Measurements from ENCODE around the gene TMOD3. TPM values are rescaled to one million over a fixed set of nuclear protein-coding genes. Genes with fewer than 3 reads are reported as not detected.

The TMOD3 gene
- total and polyA plus RNA-seq, 2 of the 8 experiments (the other 6 are each of a cell fraction or from before 2014, with no cell fraction given), result 3.9 to 29.0 TPM

- no peak overlapping the region for H3K56ac ChIP-seq (replicated peaks; ENCODE audit: insufficient read length, low read depth, low read length)
- no peaks in the 10 kb centered on the region for H3K79me1 ChIP-seq (ENCODE audit: low read depth, low read length)
- H3K23me2 ChIP-seq (ENCODE audit: low read depth, low read length), result no peaks in the 10 kb centered on the region
- ChIA-PET POLR2A (ENCODE audit: partially characterized antibody) (no interaction called here), CTCF (ENCODE audit: partially characterized antibody) (interaction anchor here (0.9 to 4.2 kb wide), 19 partner anchors 18 to 433 kb away, joined by 3 to 27 read pairs (median 4); no protein-coding TSS in a partner anchor)
- TF ChIP-seq TCF12 (IDR thresholded peaks at IDR 0.05; ENCODE audit: low read depth, low read length), result no peak
- no peak for TF ChIP-seq ATF3 (IDR thresholded peaks at IDR 0.05; ENCODE audit: insufficient read depth, low read depth, low read length)
- TF ChIP-seq TBP (IDR thresholded peaks at IDR 0.05; ENCODE audit: low read depth, low read length), result no peak
- no peak for TF ChIP-seq KDM1A (IDR thresholded peaks at IDR 0.05; ENCODE audit: borderline replicate concordance, low read length)
- TF ChIP-seq CBX5 (IDR thresholded peaks at IDR 0.05; ENCODE audit: low read depth, low read length), result no peak
- no peak for TF ChIP-seq RBBP5 (IDR thresholded peaks at IDR 0.05; ENCODE audit: borderline replicate concordance, low read depth, low read length)
- TF ChIP-seq BRCA1 (IDR thresholded peaks at IDR 0.05; ENCODE audit: low read depth, low read length), result no peak
- TF ChIP-seq SP1 (IDR thresholded peaks at IDR 0.05; ENCODE audit: low read depth, low read length), result no peak
- no peak for TF ChIP-seq SIX5 (IDR thresholded peaks at IDR 0.05; ENCODE audit: low read depth, low read length)
- TF ChIP-seq RAD21 (IDR thresholded peaks at IDR 0.05 in 1 of 2, conservative IDR thresholded peaks at IDR 0.05 in 1 of 2; ENCODE audit: low read depth in 2 of 2, low read length in 2 of 2), result no peak
- TF ChIP-seq POU5F1 (IDR thresholded peaks at IDR 0.05; ENCODE audit: low read depth, low read length), result no peak
- H4K91ac ChIP-seq (replicated peaks; ENCODE audit: insufficient read length, low read length), result no peak overlapping the region
- H3K18ac ChIP-seq (ENCODE audit: extremely low read depth, low read length), result no peak overlapping the region
- no peaks in the 10 kb centered on the region for H3K79me2 ChIP-seq (ENCODE audit: control insufficient read depth in 1 of 2, insufficient read depth in 2 of 2, low read length in 2 of 2)
- no peak overlapping the region for H2BK5ac ChIP-seq (ENCODE audit: low read depth, low read length)
- H2BK15ac ChIP-seq (ENCODE audit: low read length), result no peak overlapping the region
- no peaks in the 10 kb centered on the region for H3K9me3 ChIP-seq (ENCODE audit: insufficient read depth in 2 of 2, low read depth in 1 of 2, low read length in 1 of 2)
- H3K9ac ChIP-seq (replicated peaks in 1 of 4; ENCODE audit: extremely low read depth in 1 of 4, low read depth in 3 of 4, low read length in 3 of 4), result no peak overlapping the region
- H3K23ac ChIP-seq (ENCODE audit: insufficient read length), result no peak overlapping the region
- no peak for FAIRE-seq
- H2AK5ac ChIP-seq (ENCODE audit: low read depth, low read length), result no peak overlapping the region
- no peaks in the 10 kb centered on the region for H4K20me1 ChIP-seq (replicated peaks in 1 of 2; ENCODE audit: control insufficient read depth in 1 of 2, insufficient read depth in 2 of 2, low read length in 2 of 2)
- H3K4me3 ChIP-seq (ENCODE audit: extremely low read depth in 1 of 4, insufficient read depth in 2 of 4, low read depth in 3 of 4, low read length in 4 of 4), result no peak overlapping the region
- H2BK12ac ChIP-seq (ENCODE audit: low read depth, low read length), result no peak overlapping the region
- no peak overlapping the region for H2BK120ac ChIP-seq (replicated peaks; ENCODE audit: low read depth, low read length)
- H3K27me3 ChIP-seq (replicated peaks in 1 of 4; ENCODE audit: control insufficient read depth in 3 of 4, extremely low read depth in 1 of 4, insufficient read depth in 3 of 4, low read length in 3 of 4), result no peaks in the 10 kb centered on the region
- H3K4ac ChIP-seq (replicated peaks; ENCODE audit: insufficient read length, low read depth, low read length), result no peak overlapping the region
- 91% methylated on average over 3 of the region's 3 CpGs; no CpG with 5 or more reads in 1 of the 2 experiments for WGBS, 2 experiments (ENCODE audit: extremely low coverage in 1 of 2, insufficient coverage in 1 of 2, insufficient read length in 1 of 2, insufficient replicate concordance in 2 of 2, low coverage in 1 of 2, low lambda C conversion rate in 2 of 2, missing lambda C conversion rate in 1 of 2)
- H3K27ac ChIP-seq (ENCODE audit: low read depth, low read length), result no peak overlapping the region
- H3K4me2 ChIP-seq (ENCODE audit: insufficient read depth in 1 of 2, low read depth in 2 of 2, low read length in 2 of 2), result no peak overlapping the region
- peaks cover 0 to 6% (median 0%) of the 10 kb centered on the region in 4 experiments; a peak in 2 of 7 replicates for H3K4me1 ChIP-seq (replicated peaks in 1 of 4; ENCODE audit: control insufficient read depth in 3 of 4, insufficient read depth in 4 of 4, low read length in 3 of 4)
- no peak overlapping the region for H2BK20ac ChIP-seq (ENCODE audit: low read length)
- no peak for DNase-seq (ENCODE audit: low read depth in 1 of 2, low spot score in 2 of 2)
- no peak overlapping the region for H4K5ac ChIP-seq (ENCODE audit: insufficient read length, low read depth, low read length)
- no peaks in the 10 kb centered on the region for H3K36me3 ChIP-seq (ENCODE audit: control insufficient read depth in 2 of 4, insufficient read depth in 4 of 4, low read length in 3 of 4)
- H3K14ac ChIP-seq (ENCODE audit: insufficient read length), result no peak overlapping the region
- H4K8ac ChIP-seq (ENCODE audit: extremely low read depth, insufficient read depth, low read length), result no peak overlapping the region
- H2AFZ ChIP-seq (ENCODE audit: low read length), result no peak overlapping the region
These were observed 45.5 kb upstream of the TMOD3 start for GRCh38 chr15:51783967-51784366.
